Heart left ventricle (tissue), 16 donors: ENCODE data around the gene MEIS2. TPM values are rescaled to one million over a fixed set of nuclear protein-coding genes. Genes with fewer than 3 reads are reported as not detected.

ENCODE experiments used
- ATAC-seq, 4 donors: fragments of 200-7000 bp; cut with Tn5 transposase; one replicate each; pipeline ENCODE4 v1.9.1; 2020 to 2022; ENCODE audit warnings: moderate library complexity in 4 of 4, mild to moderate bottlenecking in 3 of 4, moderate number of reproducible peaks in 1 of 4
- DNase-seq, 5 donors: peaks; one replicate each; pipeline ENCODE4 v3.0.0-alpha.2; 2020
- H3K27ac ChIP-seq, 12 donors: fragments of 200-600 bp; sonication (generic) in 4 of 12; one replicate each; pipeline versions ENCODE4 v1.5.0 to v1.8.0; 2016 to 2022; ENCODE audit warnings: mild to moderate bottlenecking in 2 of 12
- H3K27me3 ChIP-seq, 9 donors: fragments of 200-600 bp; sonication (generic) in 2 of 9; one replicate each; pipeline versions ENCODE4 v1.5.1 to v1.8.0; 2016 to 2022; ENCODE audit warnings: mild to moderate bottlenecking in 3 of 9
- H3K36me3 ChIP-seq, 9 donors: fragments of 200-600 bp; sonication (generic) in 2 of 9; one replicate each; pipeline versions ENCODE4 v1.5.0 to v1.8.0; 2018 to 2022; ENCODE audit warnings: mild to moderate bottlenecking in 2 of 9
- H3K4me1 ChIP-seq, 12 donors: fragments of 200-600 bp; sonication (generic) in 4 of 12; one replicate each; pipeline versions ENCODE4 v1.5.0 to v1.8.0; 2016 to 2022; ENCODE audit warnings: mild to moderate bottlenecking in 3 of 12
- H3K4me3 ChIP-seq, 12 donors: fragments of 200-600 bp; sonication (generic) in 4 of 12; one replicate each; pipeline versions ENCODE4 v1.5.0 to v1.8.0; 2017 to 2022; ENCODE audit warnings: mild to moderate bottlenecking in 9 of 12, moderate library complexity in 4 of 12
- H3K9me3 ChIP-seq, 12 donors: fragments of 200-600 bp; sonication (generic) in 4 of 12; one replicate each; pipeline versions ENCODE4 v1.5.0 to v1.8.0; 2016 to 2022; ENCODE audit warnings: mild to moderate bottlenecking in 1 of 12
- POLR2A ChIP-seq, 2 donors: fragments of 450-650 bp; IDR thresholded peaks; one replicate each; pipeline ENCODE4 v1.6.1; 2017; ENCODE audit warnings: antibody characterized with exemption in 2 of 2, mild to moderate bottlenecking in 2 of 2, moderate library complexity in 2 of 2
- WGBS, 4 donors: extraction: QIAGEN DNeasy Blood & Tissue Kit in 2 of 4; methylation state at CpG; one replicate each; pipeline versions ENCODE4 v1.1.5 to v1.1.7; 2013 to 2018; 5-methylcytosine and 5-hydroxymethylcytosine counted together
- intact Hi-C, 10 donors: fragments of 100-400 bp; cut with DNase I; formaldehyde crosslinking; loops; one replicate each; pipeline versions ENCODE4 v1.11.1 to v1.14.2; 2022
- polyA plus RNA-seq, 2 donors: library from polyadenylated mRNA; stranded (reverse); fragments of 200-250 nt; gene quantifications; one replicate each; pipeline ENCODE4 v1.2.3, GENCODE V29; 2013
- total RNA-seq, 9 donors: library from RNA; depleted of rRNA in 2 of 9; stranded (reverse); fragments of >200 nt in 2 of 9; fragmentation: NEBNext Ultra II Directional in 3 of 9; extraction: Animal tissue kit (Norgen Biotek cat#: 25700) in 3 of 9; gene quantifications; one replicate each; pipeline versions ENCODE4 v1.1.0 to v1.2.4, GENCODE V29; 2016 to 2023
- TF ChIP-seq, protein P1 (sequence below), 12 donors: fragments of 200-600 bp; sonication (generic) in 4 of 12; IDR thresholded peaks; one replicate each; pipeline versions ENCODE4 v1.5.0 to v1.8.0; 2018 to 2022; ENCODE audit warnings: antibody characterized with exemption in 12 of 12, mild to moderate bottlenecking in 5 of 12
- donor health status: ischemic (EF 13 %, LVEDD 7.1; RV severe dilation, severe dysfunction).
- donor health status: healthy with polysubstance abuse.
- donor health status: DM: no; HTN: yes; CAD: no.
- donor health status: DM: no; HTN: no; CAD: no.
- donor health status: ischemic (EF 25% LVEDD 6.9; RV normal size, moderate dysfunction).
- donor health status: ischemic (EF 25% LVEDD 5.7; RV mildly dilated, moderate dysfunction).
- donor health status: healthy.
- donor health status: DM: yes; HTN: yes; CAD: no.
- donor health status: ischemic (EF 35%, LVEDD 5.7; RV mildly dilated, moderate dysfunction).
- donor health status: nonischemic (EF 11% LVEDD 7.7; RV severe dilation, severe dysfunction).
- donor health status: DM: yes; HTN: yes; CAD: no.
- donor health status: PGD.
- donor health status: ischemic (EF 29% LVEDD 5.4; RV normal size, mild dysfunction).
- donor health status: nonischemic (EF 23%, LVEDD 6.1; RV moderate dilation, normal function).

MEIS2 gene
- total and polyA plus RNA-seq, 11 donors, result 13.2 to 89.7 (median 49.7) TPM

DNA sequence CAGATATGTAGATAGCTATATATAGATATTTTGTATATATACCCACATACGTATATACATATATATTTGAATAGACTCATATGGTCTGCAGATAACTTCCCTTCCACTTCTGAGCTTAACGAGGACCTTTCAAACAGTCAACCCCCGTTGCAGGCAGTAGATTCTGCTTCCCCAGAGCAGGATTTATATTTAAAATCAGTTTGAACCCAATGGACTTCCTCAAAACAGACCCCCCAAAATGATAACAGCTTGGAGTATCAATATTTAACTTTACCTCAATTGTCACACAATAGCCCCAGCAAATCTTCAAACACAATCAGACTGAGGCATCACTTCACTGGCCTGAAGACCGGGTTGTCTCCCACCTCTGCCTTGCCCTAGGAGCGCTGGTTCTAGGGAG lies 218.3 kb downstream of the MEIS2 start:
- no peak overlapping the region for H3K27ac ChIP-seq
- 66 to 69% (median 68%) methylated on average over 5 of the region's 5 CpGs for WGBS, 4 donors
- H3K27me3 ChIP-seq, result peaks cover 0 to 91% (median 20%) of the 10 kb centered on the region in 9 donors
- no peak for ATAC-seq
- TF ChIP-seq POLR2A (IDR thresholded peaks at IDR 0.05), result no peak
- TF ChIP-seq, protein P1, sequence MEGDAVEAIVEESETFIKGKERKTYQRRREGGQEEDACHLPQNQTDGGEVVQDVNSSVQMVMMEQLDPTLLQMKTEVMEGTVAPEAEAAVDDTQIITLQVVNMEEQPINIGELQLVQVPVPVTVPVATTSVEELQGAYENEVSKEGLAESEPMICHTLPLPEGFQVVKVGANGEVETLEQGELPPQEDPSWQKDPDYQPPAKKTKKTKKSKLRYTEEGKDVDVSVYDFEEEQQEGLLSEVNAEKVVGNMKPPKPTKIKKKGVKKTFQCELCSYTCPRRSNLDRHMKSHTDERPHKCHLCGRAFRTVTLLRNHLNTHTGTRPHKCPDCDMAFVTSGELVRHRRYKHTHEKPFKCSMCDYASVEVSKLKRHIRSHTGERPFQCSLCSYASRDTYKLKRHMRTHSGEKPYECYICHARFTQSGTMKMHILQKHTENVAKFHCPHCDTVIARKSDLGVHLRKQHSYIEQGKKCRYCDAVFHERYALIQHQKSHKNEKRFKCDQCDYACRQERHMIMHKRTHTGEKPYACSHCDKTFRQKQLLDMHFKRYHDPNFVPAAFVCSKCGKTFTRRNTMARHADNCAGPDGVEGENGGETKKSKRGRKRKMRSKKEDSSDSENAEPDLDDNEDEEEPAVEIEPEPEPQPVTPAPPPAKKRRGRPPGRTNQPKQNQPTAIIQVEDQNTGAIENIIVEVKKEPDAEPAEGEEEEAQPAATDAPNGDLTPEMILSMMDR (IDR thresholded peaks at IDR 0.05), result no peak
- no peaks in the 10 kb centered on the region for H3K36me3 ChIP-seq
- peaks cover 0 to 32% (median 5%) of the 10 kb centered on the region in 12 donors for H3K4me1 ChIP-seq
- no peak for DNase-seq
- no peaks in the 10 kb centered on the region for H3K9me3 ChIP-seq
- intact Hi-C loops, result loop anchor here in 9 of 10 donors (2.0 to 10.0 kb wide), 12 partner anchors 220 to 1367 kb away; partner anchors contain the start of gene MEIS2 (in 8 of the 9)
- peak overlapping the region in 1 of 12 donors; percentile 56 for H3K4me3 ChIP-seq

DNA sequence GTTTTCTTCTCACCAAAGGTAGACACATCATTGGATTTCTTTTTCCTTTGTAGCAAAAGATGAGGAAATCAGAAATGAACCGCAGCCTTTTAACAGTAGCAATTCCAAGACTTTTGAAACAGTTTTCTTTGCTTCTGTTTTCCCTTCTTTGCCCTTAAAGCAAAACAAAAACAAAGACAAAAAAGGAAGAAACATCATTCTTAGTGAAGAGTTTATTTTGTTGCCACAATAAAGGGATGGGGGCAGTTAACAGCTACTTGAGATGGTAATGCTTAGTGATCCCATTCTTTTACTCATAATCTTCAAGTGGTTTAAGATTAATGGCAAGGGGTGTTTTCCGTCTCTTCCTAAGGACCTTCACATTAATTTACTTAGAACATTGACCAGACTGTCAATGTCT lies 218.8 kb downstream of the MEIS2 start:
- no peak for DNase-seq
- H3K27me3 ChIP-seq, result peaks cover 0 to 92% (median 20%) of the 10 kb centered on the region in 9 donors
- 63 to 83% (median 76%) methylated on average over 2 of the region's 2 CpGs for WGBS, 4 donors

DNA sequence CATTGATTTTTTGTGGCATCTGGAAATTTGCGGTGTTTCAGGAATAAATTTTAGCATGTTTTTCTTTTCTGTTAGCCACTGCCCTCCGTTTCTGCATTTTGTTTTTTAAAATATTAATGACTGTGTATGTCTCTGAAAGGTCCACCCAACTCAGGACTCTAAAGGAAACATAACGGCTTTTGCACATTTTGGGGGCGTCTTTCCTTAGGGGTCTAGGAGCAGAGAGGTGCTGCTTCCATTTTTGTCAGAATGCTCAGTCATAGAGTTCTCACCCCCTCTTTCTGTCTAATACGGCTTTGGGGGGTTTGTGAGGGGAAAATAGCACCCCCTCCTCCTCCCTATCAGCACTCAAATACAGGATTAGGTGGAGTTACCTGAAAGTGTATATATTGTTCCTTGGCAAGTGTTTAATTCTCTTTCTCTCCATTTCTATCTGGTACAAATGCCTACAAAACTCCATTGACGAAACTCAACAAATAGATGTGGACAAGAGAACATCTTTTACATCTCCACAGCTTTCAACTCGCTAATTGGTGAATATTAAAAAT lies 219.4 kb downstream of the MEIS2 start:
- H3K27me3 ChIP-seq, result peaks cover 0 to 90% (median 20%) of the 10 kb centered on the region in 9 donors
- intact Hi-C loops, result loop anchor here in 9 of 10 donors (5.0 to 10.0 kb wide), 11 partner anchors 221 to 1366 kb away; partner anchors contain the start of gene MEIS2 (in 8 of the 9)
- TF ChIP-seq POLR2A (IDR thresholded peaks at IDR 0.05), result no peak
- TF ChIP-seq, protein P1 (IDR thresholded peaks at IDR 0.05), result no peak
- H3K4me1 ChIP-seq, result peaks cover 0 to 32% (median 5%) of the 10 kb centered on the region in 12 donors
- 67 to 75% (median 72%) methylated on average over 7 of the region's 7 CpGs for WGBS, 4 donors
- no peaks in the 10 kb centered on the region for H3K36me3 ChIP-seq
- ATAC-seq (no peak), DNase-seq (no peak)
- H3K4me3 ChIP-seq, result no peak overlapping the region
- H3K27ac ChIP-seq, result no peak overlapping the region
- H3K9me3 ChIP-seq, result no peaks in the 10 kb centered on the region

More for the DNA sequence above, 218.8 kb downstream of the MEIS2 start:
- peaks cover 0 to 32% (median 5%) of the 10 kb centered on the region in 12 donors for H3K4me1 ChIP-seq
- intact Hi-C loops, result loop anchor here in 9 of 10 donors (5.0 to 10.0 kb wide), 11 partner anchors 221 to 1367 kb away; partner anchors contain the start of gene MEIS2 (in 8 of the 9)
- ATAC-seq, result no peak
- H3K27ac ChIP-seq, result no peak overlapping the region
- no peaks in the 10 kb centered on the region for H3K36me3 ChIP-seq
- H3K9me3 ChIP-seq, result no peaks in the 10 kb centered on the region
- no peak overlapping the region for H3K4me3 ChIP-seq
- TF ChIP-seq, protein P1 (IDR thresholded peaks at IDR 0.05), result no peak
- TF ChIP-seq POLR2A (IDR thresholded peaks at IDR 0.05), result no peak

DNA sequence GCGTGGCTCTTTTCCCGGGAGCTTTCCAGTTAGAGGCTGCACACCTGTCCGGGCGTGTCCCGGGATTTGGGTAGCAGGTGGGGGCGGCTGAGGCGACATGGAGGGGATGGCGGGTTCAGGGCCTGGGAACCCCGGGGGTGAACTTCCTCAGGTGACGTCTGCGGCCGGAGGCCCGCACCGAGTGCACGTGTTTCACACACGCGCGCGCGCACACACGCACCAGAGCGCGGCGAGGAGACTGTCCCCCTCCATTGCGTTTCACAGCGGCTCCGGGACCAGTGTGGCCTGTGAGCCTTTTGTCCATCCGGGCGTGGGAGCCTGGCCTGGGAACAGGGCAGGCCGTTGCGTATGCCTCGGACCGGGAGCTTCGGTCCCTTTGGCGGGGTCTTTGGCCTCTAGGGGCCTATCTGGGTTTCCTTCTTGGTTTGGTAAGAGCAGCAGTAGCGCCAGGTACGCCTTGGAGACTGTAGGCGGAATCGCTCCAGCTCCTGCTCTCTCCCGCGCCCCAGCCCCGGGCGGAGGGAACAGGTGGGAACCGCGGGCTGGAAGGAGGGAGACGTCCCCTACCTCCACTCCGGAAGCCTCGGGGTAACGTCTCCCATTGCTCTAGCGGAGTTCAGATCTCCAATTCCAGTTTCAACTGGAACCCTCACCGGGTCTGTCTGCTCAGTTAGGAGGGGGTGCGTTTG lies 220.0 kb downstream of the MEIS2 start:
- peaks cover 0 to 32% (median 5%) of the 10 kb centered on the region in 12 donors for H3K4me1 ChIP-seq
- H3K27ac ChIP-seq, result no peak overlapping the region
- no peaks in the 10 kb centered on the region for H3K36me3 ChIP-seq
- intact Hi-C loops, result loop anchor here in 9 of 10 donors (5.0 to 10.0 kb wide), 11 partner anchors 222 to 1366 kb away; partner anchors contain the start of gene MEIS2 (in 8 of the 9)
- no peak for ATAC-seq
- TF ChIP-seq POLR2A (IDR thresholded peaks at IDR 0.05), result no peak
- TF ChIP-seq, protein P1 (IDR thresholded peaks at IDR 0.05), result no peak
- peak overlapping the region in 2 of 12 donors; percentile 13 to 20 for H3K4me3 ChIP-seq
- no peaks in the 10 kb centered on the region for H3K9me3 ChIP-seq
- H3K27me3 ChIP-seq, result peaks cover 0 to 90% (median 20%) of the 10 kb centered on the region in 9 donors
- DNase-seq, result peak in 2 of 5 donors; percentile 27 to 53
- 36 to 47% (median 42%) methylated on average over 35 to 52 of the region's 52 CpGs for WGBS, 4 donors
